Activated naive CD8-positive, alpha-beta T cell (primary cell): ENCODE data around the gene ACSM2A.
"Not testable (repeated sequence)": the region's sequence is repeated elsewhere in the genome, so short reads cannot be mapped to it uniquely, and the experiment has no call there.

Experiments used
- H3K27ac Mint-ChIP-seq: one replicate; pipeline ENCODE4 v1.8.0; 2021; ENCODE audit warnings: mixed read lengths
- H3K27me3 Mint-ChIP-seq: one replicate; pipeline ENCODE4 v1.8.0; 2021; ENCODE audit warnings: mixed read lengths
- H3K36me3 Mint-ChIP-seq: one replicate; pipeline ENCODE4 v1.8.0; 2021; ENCODE audit warnings: mixed read lengths
- H3K4me1 Mint-ChIP-seq: one replicate; pipeline ENCODE4 v1.8.0; 2021; ENCODE audit warnings: low read depth, mixed read lengths
- H3K4me3 Mint-ChIP-seq: one replicate; pipeline ENCODE4 v1.8.0; 2021; ENCODE audit warnings: mild to moderate bottlenecking, mixed read lengths
- H3K9me3 Mint-ChIP-seq: one replicate; pipeline ENCODE4 v1.8.0; 2021; ENCODE audit warnings: low read depth, mixed read lengths

The ACSM2A gene

DNA sequence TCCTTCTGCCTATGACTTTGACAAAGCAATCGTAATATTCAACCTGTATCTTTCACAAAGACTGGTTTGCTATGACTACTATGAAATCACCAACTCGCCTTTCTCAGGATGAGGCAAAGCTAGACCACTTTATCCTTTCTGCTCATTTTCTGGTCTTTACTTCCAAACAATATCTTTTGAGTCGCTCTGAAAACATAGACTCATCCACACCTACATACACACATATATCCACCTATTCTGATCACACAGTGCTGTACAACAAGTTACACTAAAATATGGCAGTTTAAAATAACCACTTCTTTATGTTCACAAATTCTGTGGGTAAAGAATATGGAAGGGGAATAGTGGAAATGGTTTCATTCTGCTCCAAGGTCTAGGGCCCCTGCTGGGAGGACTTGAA lies 39.7 kb downstream of the ACSM2A start:
- not testable (repeated sequence) for H3K27ac Mint-ChIP-seq, H3K4me3 Mint-ChIP-seq, H3K4me1 Mint-ChIP-seq, H3K9me3 Mint-ChIP-seq, H3K36me3 Mint-ChIP-seq, H3K27me3 Mint-ChIP-seq

DNA sequence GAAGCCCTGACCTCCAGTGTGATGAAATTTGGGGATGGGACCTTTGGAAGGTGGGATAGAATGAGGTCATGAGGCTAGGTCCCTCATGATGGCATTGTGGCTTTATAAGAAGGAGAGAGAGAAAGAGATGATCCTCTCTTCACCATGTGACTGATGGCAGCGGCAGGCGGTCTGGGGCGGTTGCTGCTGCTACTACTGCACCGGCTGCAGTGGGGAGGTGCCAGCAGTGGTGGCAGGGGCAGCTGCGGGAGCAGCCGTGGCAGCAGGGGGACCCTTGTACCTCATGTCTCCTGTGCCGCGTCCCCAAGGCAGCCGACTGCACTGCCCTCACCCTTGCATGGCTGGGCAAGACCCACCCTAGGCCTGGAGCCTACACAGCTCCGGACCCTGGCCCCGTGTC lies 40.1 kb downstream of the ACSM2A start:
- not testable (repeated sequence) for H3K4me3 Mint-ChIP-seq, H3K36me3 Mint-ChIP-seq, H3K27me3 Mint-ChIP-seq, H3K4me1 Mint-ChIP-seq, H3K9me3 Mint-ChIP-seq, H3K27ac Mint-ChIP-seq

- H3K27me3 Mint-ChIP-seq = no peaks in the 10 kb centered on the region
- no peak overlapping the region for H3K4me3 Mint-ChIP-seq
- no peaks in the 10 kb centered on the region for H3K36me3 Mint-ChIP-seq
- H3K9me3 Mint-ChIP-seq = peaks cover 17% of the 10 kb centered on the region
- no peaks in the 10 kb centered on the region for H3K4me1 Mint-ChIP-seq
- H3K27ac Mint-ChIP-seq = no peak overlapping the region
These were observed 53.1 kb downstream of the ACSM2A start for GRCh38 chr16:20504418-20504817.

- H3K9me3 Mint-ChIP-seq = peaks cover 17% of the 10 kb centered on the region
- peaks cover 2% of the 10 kb centered on the region for H3K27me3 Mint-ChIP-seq
- no peaks in the 10 kb centered on the region for H3K4me1 Mint-ChIP-seq
- no peaks in the 10 kb centered on the region for H3K36me3 Mint-ChIP-seq
- no peak overlapping the region for H3K4me3 Mint-ChIP-seq
- no peak overlapping the region for H3K27ac Mint-ChIP-seq
These were observed 56.0 kb downstream of the ACSM2A start for GRCh38 chr16:20507280-20507679.

DNA sequence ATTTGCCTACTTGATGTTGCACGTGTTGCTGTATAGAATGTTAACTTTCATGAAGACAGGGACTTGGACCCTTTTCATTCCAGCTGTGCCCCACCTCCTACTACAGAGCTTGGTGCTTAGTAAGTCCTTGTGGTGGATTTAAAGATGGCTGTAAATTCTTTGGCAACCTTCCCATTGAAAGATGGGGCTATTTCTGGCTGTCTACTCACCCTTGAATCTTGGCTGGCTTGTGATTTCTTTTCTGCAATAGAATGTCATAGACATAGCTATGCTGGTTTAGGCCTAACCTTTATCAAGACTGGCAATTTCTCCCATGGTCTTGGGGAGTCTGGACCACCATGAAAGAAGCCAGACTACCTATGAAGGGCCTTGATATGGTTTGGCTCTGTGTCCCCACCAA lies 59.0 kb downstream of the ACSM2A start:
- peaks cover 21% of the 10 kb centered on the region for H3K9me3 Mint-ChIP-seq
- no peaks in the 10 kb centered on the region for H3K4me1 Mint-ChIP-seq
- no peak overlapping the region for H3K27ac Mint-ChIP-seq
- H3K4me3 Mint-ChIP-seq = no peak overlapping the region
- no peaks in the 10 kb centered on the region for H3K36me3 Mint-ChIP-seq
- H3K27me3 Mint-ChIP-seq = peaks cover 4% of the 10 kb centered on the region

- no peak overlapping the region for H3K27ac Mint-ChIP-seq
- no peaks in the 10 kb centered on the region for H3K36me3 Mint-ChIP-seq
- H3K4me1 Mint-ChIP-seq = no peaks in the 10 kb centered on the region
These were observed 64.4 kb downstream of the ACSM2A start for GRCh38 chr16:20515688-20516090.

GRCh38 chr16:20517149-20517548 lies 65.8 kb downstream of the ACSM2A start:
- H3K4me1 Mint-ChIP-seq = no peaks in the 10 kb centered on the region
- no peaks in the 10 kb centered on the region for H3K36me3 Mint-ChIP-seq
- no peak overlapping the region for H3K27ac Mint-ChIP-seq
- peaks cover 4% of the 10 kb centered on the region for H3K9me3 Mint-ChIP-seq
- H3K4me3 Mint-ChIP-seq = no peak overlapping the region
- H3K27me3 Mint-ChIP-seq = peaks cover 13% of the 10 kb centered on the region

More at GRCh38 chr16:20515688-20516090, 64.4 kb downstream of the ACSM2A start:
- peaks cover 4% of the 10 kb centered on the region for H3K9me3 Mint-ChIP-seq
- H3K4me3 Mint-ChIP-seq = no peak overlapping the region
- H3K27me3 Mint-ChIP-seq = peaks cover 10% of the 10 kb centered on the region

GRCh38 chr16:20519231-20519630 lies 67.9 kb downstream of the ACSM2A start:
- peaks cover 9% of the 10 kb centered on the region for H3K27me3 Mint-ChIP-seq
- no peak overlapping the region for H3K27ac Mint-ChIP-seq
- H3K36me3 Mint-ChIP-seq = no peaks in the 10 kb centered on the region
- peaks cover 4% of the 10 kb centered on the region for H3K9me3 Mint-ChIP-seq
- no peak overlapping the region for H3K4me3 Mint-ChIP-seq
- no peaks in the 10 kb centered on the region for H3K4me1 Mint-ChIP-seq

DNA sequence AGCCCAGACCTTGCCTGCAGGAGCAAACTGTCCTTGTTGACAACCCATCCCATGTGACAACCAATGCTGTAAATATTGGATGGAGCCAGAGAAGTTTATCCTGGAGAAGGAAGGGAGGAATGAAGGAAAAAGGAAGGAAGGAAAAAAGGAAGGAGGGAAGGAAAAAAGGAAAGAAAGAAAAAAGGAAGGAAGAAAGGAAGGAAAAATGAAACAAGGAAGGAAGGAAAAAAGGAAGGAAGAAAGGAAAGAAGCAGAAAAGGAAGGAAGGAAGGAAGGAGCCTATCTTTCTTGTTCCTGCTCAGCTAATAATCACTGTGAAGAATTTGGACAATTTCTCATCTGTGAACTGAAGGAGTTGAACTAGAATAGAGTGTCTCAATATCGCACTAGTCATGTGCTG lies 68.8 kb downstream of the ACSM2A start:
- H3K4me3 Mint-ChIP-seq = no peak overlapping the region
- peaks cover 9% of the 10 kb centered on the region for H3K27me3 Mint-ChIP-seq
- no peaks in the 10 kb centered on the region for H3K4me1 Mint-ChIP-seq
- no peak overlapping the region for H3K27ac Mint-ChIP-seq
- no peaks in the 10 kb centered on the region for H3K36me3 Mint-ChIP-seq
- H3K9me3 Mint-ChIP-seq = peaks cover 3% of the 10 kb centered on the region

DNA sequence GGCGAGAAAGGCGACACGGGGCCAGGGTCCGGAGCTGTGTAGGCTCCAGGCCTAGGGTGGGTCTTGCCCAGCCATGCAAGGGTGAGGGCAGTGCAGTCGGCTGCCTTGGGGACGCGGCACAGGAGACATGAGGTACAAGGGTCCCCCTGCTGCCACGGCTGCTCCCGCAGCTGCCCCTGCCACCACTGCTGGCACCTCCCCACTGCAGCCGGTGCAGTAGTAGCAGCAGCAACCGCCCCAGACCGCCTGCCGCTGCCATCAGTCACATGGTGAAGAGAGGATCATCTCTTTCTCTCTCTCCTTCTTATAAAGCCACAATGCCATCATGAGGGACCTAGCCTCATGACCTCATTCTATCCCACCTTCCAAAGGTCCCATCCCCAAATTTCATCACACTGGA lies 80.5 kb downstream of the ACSM2A start:
- H3K4me1 Mint-ChIP-seq, H3K27me3 Mint-ChIP-seq, H3K4me3 Mint-ChIP-seq, H3K36me3 Mint-ChIP-seq, H3K27ac Mint-ChIP-seq, H3K9me3 Mint-ChIP-seq: not testable (repeated sequence)

DNA sequence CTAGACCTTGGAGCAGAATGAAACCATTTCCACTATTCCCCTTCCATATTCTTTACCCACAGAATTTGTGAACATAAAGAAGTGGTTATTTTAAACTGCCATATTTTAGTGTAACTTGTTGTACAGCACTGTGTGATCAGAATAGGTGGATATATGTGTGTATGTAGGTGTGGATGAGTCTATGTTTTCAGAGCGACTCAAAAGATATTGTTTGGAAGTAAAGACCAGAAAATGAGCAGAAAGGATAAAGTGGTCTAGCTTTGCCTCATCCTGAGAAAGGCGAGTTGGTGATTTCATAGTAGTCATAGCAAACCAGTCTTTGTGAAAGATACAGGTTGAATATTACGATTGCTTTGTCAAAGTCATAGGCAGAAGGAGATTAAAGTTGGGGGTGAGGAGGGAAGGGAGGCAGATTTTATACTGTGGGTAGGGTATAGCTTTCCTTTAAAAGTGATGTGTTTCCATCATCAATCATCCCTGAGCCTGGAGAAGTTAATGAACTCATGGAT lies 81.0 kb downstream of the ACSM2A start:
- H3K4me1 Mint-ChIP-seq = not testable (repeated sequence)

GRCh38 chr16:20536669-20537068 lies 85.3 kb downstream of the ACSM2A start:
- not testable (repeated sequence) for H3K36me3 Mint-ChIP-seq, H3K4me1 Mint-ChIP-seq

More for the DNA sequence above, 81.0 kb downstream of the ACSM2A start:
- not testable (repeated sequence) for H3K27ac Mint-ChIP-seq, H3K4me3 Mint-ChIP-seq, H3K36me3 Mint-ChIP-seq, H3K9me3 Mint-ChIP-seq, H3K27me3 Mint-ChIP-seq

More at GRCh38 chr16:20536669-20537068, 85.3 kb downstream of the ACSM2A start:
- not testable (repeated sequence) for H3K27ac Mint-ChIP-seq, H3K4me3 Mint-ChIP-seq, H3K27me3 Mint-ChIP-seq, H3K9me3 Mint-ChIP-seq
